Muscle layer of duodenum (tissue), 2 donors: ENCODE data around the gene CENPC.
"Not testable (repeated sequence)": the region's sequence is repeated elsewhere in the genome, so short reads cannot be mapped to it uniquely, and the experiment has no call there.

Source experiments
- H3K27ac ChIP-seq: one replicate; pipeline ENCODE4 v1.7.0; 2013; ENCODE audit warnings: mild to moderate bottlenecking, low read length
- H3K27me3 ChIP-seq: one replicate; pipeline ENCODE4 v1.7.0; 2013; ENCODE audit warnings: low read depth, mild to moderate bottlenecking, control low read depth, low read length
- H3K36me3 ChIP-seq, 2 donors: one replicate each; pipeline ENCODE4 v1.7.0; 2013; ENCODE audit warnings: low read length in 2 of 2, control low read depth in 1 of 2, mild to moderate bottlenecking in 1 of 2; ENCODE audit not compliant: insufficient read depth in 2 of 2, control insufficient read depth in 1 of 2
- H3K4me1 ChIP-seq, 2 donors: one replicate each; pipeline ENCODE4 v1.7.0; 2013; ENCODE audit warnings: low read length in 2 of 2, mild to moderate bottlenecking in 2 of 2, control low read depth in 1 of 2, moderate library complexity in 1 of 2; ENCODE audit not compliant: insufficient read depth in 2 of 2, control insufficient read depth in 1 of 2
- H3K4me3 ChIP-seq, 2 donors: one replicate each; pipeline ENCODE4 v1.7.0; 2013; ENCODE audit warnings: low read length in 2 of 2, low read depth in 1 of 2, mild to moderate bottlenecking in 1 of 2
- H3K9me3 ChIP-seq, 2 donors: one replicate each; pipeline ENCODE4 v1.7.0; 2013; ENCODE audit warnings: low read length in 2 of 2, control low read depth in 1 of 2, mild to moderate bottlenecking in 1 of 2; ENCODE audit not compliant: control insufficient read depth in 1 of 2
- donor health status: healthy.

Gene CENPC

GRCh38 chr4:67465763-67466052 lies 79.6 kb downstream of the CENPC start:
- Histone ChIP-seq H3K27me3 (no peaks in the 10 kb centered on the region), H3K4me1 (no peaks in the 10 kb centered on the region), H3K9me3 (no peaks in the 10 kb centered on the region), H3K27ac (no peak overlapping the region), H3K36me3 (peaks cover 4 to 16% of the 10 kb centered on the region in 2 donors), H3K4me3 (no peak overlapping the region)

DNA sequence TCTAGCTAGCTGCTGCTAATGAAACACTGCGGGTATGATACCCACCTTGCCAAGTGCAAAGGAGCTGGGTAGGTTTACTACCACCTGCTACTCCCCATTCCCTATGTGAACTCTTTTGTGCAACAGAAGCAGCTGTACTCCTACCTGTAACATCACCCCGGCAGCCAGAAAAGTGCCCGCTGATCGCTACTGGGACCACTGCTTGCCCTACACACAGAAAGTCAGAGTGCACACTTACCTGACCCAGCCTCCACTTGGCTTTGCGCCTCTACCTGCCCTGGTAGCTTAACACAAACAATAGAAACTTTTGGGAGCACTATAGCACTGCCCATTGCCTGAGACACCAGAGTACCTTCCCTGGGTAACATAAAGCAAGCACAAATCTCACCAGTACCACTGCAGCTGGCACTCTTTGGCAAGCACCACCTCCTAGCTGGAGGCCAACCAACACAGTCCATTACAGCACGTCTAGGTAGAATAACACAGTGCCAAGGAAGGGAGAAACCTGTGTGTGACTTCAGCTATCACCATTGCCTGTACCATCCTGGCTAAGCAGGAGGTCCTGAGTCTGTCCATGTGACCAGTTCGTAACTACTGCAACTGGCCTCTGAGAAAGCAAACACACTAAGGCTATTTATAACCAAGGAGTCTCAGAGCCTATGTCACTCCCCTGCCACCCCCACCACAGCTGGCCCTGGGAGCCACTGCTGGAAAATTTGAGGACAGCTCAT lies 80.1 kb downstream of the CENPC start:
- H3K4me3 ChIP-seq, result no peak overlapping the region
- peaks cover 4 to 18% of the 10 kb centered on the region in 2 donors for H3K36me3 ChIP-seq
- H3K27ac ChIP-seq, result no peak overlapping the region
- no peaks in the 10 kb centered on the region for H3K27me3 ChIP-seq
- no peaks in the 10 kb centered on the region for H3K9me3 ChIP-seq
- H3K4me1 ChIP-seq, result no peaks in the 10 kb centered on the region

DNA sequence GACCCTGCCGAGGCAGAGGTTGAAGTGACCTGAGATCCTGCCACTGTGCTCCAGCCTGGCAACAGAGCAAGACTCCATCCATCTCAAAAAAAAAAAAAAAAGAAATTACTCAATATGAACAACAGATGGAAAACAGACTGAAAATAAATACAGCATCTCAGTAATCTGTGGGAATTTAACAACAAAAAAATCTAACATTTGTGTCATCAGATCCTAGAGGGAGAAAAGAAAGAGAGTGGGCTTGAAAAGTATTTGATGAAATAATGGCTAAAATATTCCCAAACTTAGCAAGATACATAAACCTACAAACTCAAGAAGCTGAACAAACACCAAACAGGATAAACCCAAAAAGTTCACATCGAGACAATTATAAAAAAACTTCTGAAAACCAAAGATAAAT lies 84.7 kb downstream of the CENPC start:
- peaks cover 0 to 20% of the 10 kb centered on the region in 2 donors for H3K36me3 ChIP-seq
- no peak overlapping the region for H3K27ac ChIP-seq
- no peaks in the 10 kb centered on the region for H3K4me1 ChIP-seq
- no peak overlapping the region for H3K4me3 ChIP-seq
- no peaks in the 10 kb centered on the region for H3K27me3 ChIP-seq
- peaks cover 0 to 2% of the 10 kb centered on the region in 2 donors for H3K9me3 ChIP-seq

DNA sequence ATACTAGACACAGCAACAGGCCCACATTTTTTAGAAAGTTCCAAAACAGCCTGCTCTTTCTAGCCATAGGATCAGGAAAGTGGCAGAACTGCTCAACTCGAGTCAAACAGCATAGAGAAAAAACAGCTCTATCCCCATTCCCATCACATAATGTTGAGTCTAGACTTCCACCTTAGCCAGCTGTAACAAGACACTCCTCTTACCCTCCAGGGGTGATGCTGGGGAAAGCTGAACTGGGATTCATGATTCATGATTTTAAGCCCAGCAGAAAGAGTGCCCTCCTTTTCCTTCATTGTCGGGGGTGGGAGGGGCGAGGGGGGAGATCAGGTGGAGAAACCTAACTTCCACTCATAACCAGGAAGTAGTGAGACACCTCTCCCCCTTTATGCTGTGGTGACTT lies 86.1 kb downstream of the CENPC start:
- H3K27me3 ChIP-seq, result no peaks in the 10 kb centered on the region
- H3K4me3 ChIP-seq, result no peak overlapping the region
- H3K9me3 ChIP-seq, result peaks cover 0 to 2% of the 10 kb centered on the region in 2 donors
- H3K36me3 ChIP-seq, result peaks cover 0 to 24% of the 10 kb centered on the region in 2 donors
- no peak overlapping the region for H3K27ac ChIP-seq
- H3K4me1 ChIP-seq, result no peaks in the 10 kb centered on the region

DNA sequence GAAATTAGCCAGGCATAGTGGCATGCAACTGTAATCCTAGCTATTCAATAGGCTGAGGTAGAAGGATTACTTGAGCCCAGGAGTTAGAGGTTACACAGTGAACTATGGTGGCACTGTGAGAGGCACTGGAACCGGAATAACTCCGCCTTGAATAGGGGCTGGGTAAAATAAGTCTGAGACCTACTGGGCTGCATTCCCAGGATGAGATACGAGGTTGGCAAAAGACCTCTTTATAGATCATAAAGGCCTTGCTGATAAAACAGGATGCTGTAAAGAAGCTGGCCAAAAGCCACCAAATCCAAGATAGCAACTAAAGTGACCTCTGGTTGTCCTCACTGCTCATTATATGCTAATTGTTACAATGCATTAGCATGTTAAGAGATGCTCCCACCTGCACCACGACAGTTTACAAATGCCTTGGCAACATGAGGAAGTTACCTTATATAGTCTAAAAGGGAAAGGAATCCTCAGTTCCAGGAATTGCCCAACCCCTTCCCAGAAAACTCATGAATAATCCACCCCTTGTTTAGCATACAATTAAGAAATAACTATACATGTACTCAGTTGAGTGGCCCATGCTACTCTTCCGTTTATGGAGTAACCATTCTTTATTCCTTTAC lies 88.6 kb downstream of the CENPC start:
- Histone ChIP-seq H3K27me3 (no peaks in the 10 kb centered on the region), H3K4me1 (no peaks in the 10 kb centered on the region), H3K36me3 (peaks cover 0 to 25% of the 10 kb centered on the region in 2 donors), H3K27ac (no peak overlapping the region), H3K4me3 (no peak overlapping the region), H3K9me3 (peaks cover 0 to 2% of the 10 kb centered on the region in 2 donors)

GRCh38 chr4:67452846-67453205 lies 92.5 kb downstream of the CENPC start:
- H3K27ac ChIP-seq, H3K4me3 ChIP-seq, H3K4me1 ChIP-seq, H3K27me3 ChIP-seq, H3K9me3 ChIP-seq: not testable (repeated sequence)
- H3K36me3 ChIP-seq, result peaks cover 0 to 17% of the 10 kb centered on the region in 2 donors

GRCh38 chr4:67452100-67452845 lies 93.0 kb downstream of the CENPC start:
- no peak overlapping the region for H3K4me3 ChIP-seq
- no peak overlapping the region for H3K27ac ChIP-seq
- no peaks in the 10 kb centered on the region for H3K4me1 ChIP-seq
- H3K36me3 ChIP-seq, result peaks cover 0 to 12% of the 10 kb centered on the region in 2 donors
- peaks cover 0 to 2% of the 10 kb centered on the region in 2 donors for H3K9me3 ChIP-seq
- H3K27me3 ChIP-seq, result no peaks in the 10 kb centered on the region

- Histone ChIP-seq H3K4me1 (no peaks in the 10 kb centered on the region), H3K27me3 (no peaks in the 10 kb centered on the region), H3K36me3 (peaks cover 0 to 6% of the 10 kb centered on the region in 2 donors), H3K9me3 (no peaks in the 10 kb centered on the region), H3K4me3 (no peak overlapping the region), H3K27ac (no peak overlapping the region)
These were observed 93.8 kb downstream of the CENPC start for GRCh38 chr4:67451464-67451863.

GRCh38 chr4:67448621-67449020 lies 96.7 kb downstream of the CENPC start:
- H3K4me3 ChIP-seq, result no peak overlapping the region
- H3K4me1 ChIP-seq, result no peaks in the 10 kb centered on the region
- no peak overlapping the region for H3K27ac ChIP-seq
- no peaks in the 10 kb centered on the region for H3K36me3 ChIP-seq
- no peaks in the 10 kb centered on the region for H3K27me3 ChIP-seq
- no peaks in the 10 kb centered on the region for H3K9me3 ChIP-seq

DNA sequence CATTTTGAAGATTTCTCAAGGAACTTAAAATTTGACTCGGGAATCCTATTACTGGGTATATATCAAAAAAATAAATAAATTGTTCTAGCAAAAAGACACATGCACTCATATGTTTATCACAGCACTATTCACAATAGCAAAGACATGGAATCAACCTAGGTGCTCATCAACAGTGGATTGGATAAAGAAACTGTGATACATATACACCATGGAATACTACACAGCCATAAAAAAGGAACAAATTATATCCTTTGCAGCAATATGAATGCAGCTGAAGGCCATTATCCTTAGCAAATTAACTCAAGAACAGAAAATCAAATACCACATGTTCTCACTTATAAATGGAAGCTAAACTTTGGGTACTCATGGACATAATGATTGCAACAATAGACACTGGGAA lies 97.4 kb downstream of the CENPC start:
- no peaks in the 10 kb centered on the region for H3K4me1 ChIP-seq
- H3K27me3 ChIP-seq, result no peaks in the 10 kb centered on the region
- H3K9me3 ChIP-seq, result no peaks in the 10 kb centered on the region
- no peaks in the 10 kb centered on the region for H3K36me3 ChIP-seq
- H3K27ac ChIP-seq, result no peak overlapping the region
- no peak overlapping the region for H3K4me3 ChIP-seq

DNA sequence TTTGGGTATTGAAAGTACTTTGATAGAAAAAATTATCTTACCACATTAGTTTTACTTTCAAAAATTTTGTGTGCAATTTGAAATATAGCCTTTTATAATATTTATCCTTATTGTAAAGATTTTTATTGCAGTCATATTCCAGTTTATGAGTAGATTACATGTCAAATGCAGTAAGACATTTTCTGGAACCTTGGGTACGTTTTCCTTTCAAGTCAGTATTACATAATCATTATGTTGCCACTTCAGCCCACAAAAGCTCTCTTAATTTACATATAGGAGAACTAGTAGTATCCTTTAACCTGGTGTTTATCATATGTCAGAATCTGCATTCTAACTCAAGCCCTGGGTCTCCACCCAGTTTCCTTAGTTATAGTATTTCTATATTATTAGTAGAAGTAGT lies 98.5 kb downstream of the CENPC start:
- Histone ChIP-seq H3K4me3 (no peak overlapping the region), H3K36me3 (no peaks in the 10 kb centered on the region), H3K27ac (no peak overlapping the region), H3K9me3 (no peaks in the 10 kb centered on the region), H3K4me1 (no peaks in the 10 kb centered on the region), H3K27me3 (no peaks in the 10 kb centered on the region)
